ENCODE results near the gene SYNE2. TPM values are rescaled to one million over a fixed set of nuclear protein-coding genes. Genes with fewer than 3 reads are reported as not detected.

The SYNE2 gene
- total RNA-seq, 1 experiment from 2014 or later: 16.0 TPM

GRCh38 chr14:63986789-63987533, 134.2 kb downstream of the SYNE2 start:
- Histone ChIP-seq H3K36me3 (ENCODE audit: low read depth, low read length) (no peaks in the 10 kb centered on the region), H2AFZ (ENCODE audit: low read length) (no peak overlapping the region), H3K9ac (ENCODE audit: low read length) (no peak overlapping the region), H3K79me2 (ENCODE audit: low read length) (no peaks in the 10 kb centered on the region), H3K9me2 (replicated peaks; ENCODE audit: low read length) (no peaks in the 10 kb centered on the region), H3K27ac (ENCODE audit: low read length) (no peak overlapping the region), H3K4me3 (ENCODE audit: low read length) (no peak overlapping the region), H3K9me3 (ENCODE audit: low read length) (no peaks in the 10 kb centered on the region), H3F3A (ENCODE audit: low read length, unreplicated experiment) (no peaks in the 10 kb centered on the region), H3K4me2 (ENCODE audit: low read length) (no peak overlapping the region), H3K4me1 (ENCODE audit: insufficient read depth, low read length) (no peaks in the 10 kb centered on the region), H3K27me3 (ENCODE audit: low read length) (no peaks in the 10 kb centered on the region), H4K20me1 (ENCODE audit: low read length) (no peaks in the 10 kb centered on the region)
- intact Hi-C loops (cut with micrococcal nuclease): no loop called here
- ChIA-PET POLR2A (ENCODE audit: unreplicated experiment) (no interaction called here), CTCF (no interaction called here)
- ATAC-seq (peak; percentile 64), DNase-seq (peak; percentile 19)
- no peak for TF ChIP-seq EZH2phosphoT487 (IDR thresholded peaks at IDR 0.05; ENCODE audit: borderline replicate concordance, low read length)
- no peak for TF ChIP-seq EZH2 (IDR thresholded peaks at IDR 0.05; ENCODE audit: low read length, unreplicated experiment)
- TF ChIP-seq CTCF (conservative IDR thresholded peaks at IDR 0.05; ENCODE audit: low read depth, low read length): no peak
- no TSS peak for BruUV-seq (replicated peaks)

GRCh38 chr14:63988579-63988978, 135.8 kb downstream of the SYNE2 start:
- Histone ChIP-seq H2AFZ (ENCODE audit: low read length) (no peak overlapping the region), H3K9ac (ENCODE audit: low read length) (no peak overlapping the region), H3K4me3 (ENCODE audit: low read length) (no peak overlapping the region), H3K4me1 (ENCODE audit: insufficient read depth, low read length) (no peaks in the 10 kb centered on the region), H3K9me2 (replicated peaks; ENCODE audit: low read length) (no peaks in the 10 kb centered on the region), H3K27me3 (ENCODE audit: low read length) (no peaks in the 10 kb centered on the region), H3K4me2 (ENCODE audit: low read length) (no peak overlapping the region), H3K36me3 (ENCODE audit: low read depth, low read length) (no peaks in the 10 kb centered on the region), H4K20me1 (ENCODE audit: low read length) (no peaks in the 10 kb centered on the region), H3K9me3 (ENCODE audit: low read length) (no peaks in the 10 kb centered on the region), H3K27ac (ENCODE audit: low read length) (no peak overlapping the region), H3F3A (ENCODE audit: low read length, unreplicated experiment) (no peaks in the 10 kb centered on the region), H3K79me2 (ENCODE audit: low read length) (no peaks in the 10 kb centered on the region)
- TF ChIP-seq CTCF (conservative IDR thresholded peaks at IDR 0.05; ENCODE audit: low read depth, low read length): no peak
- TF ChIP-seq EZH2phosphoT487 (IDR thresholded peaks at IDR 0.05; ENCODE audit: borderline replicate concordance, low read length): no peak
- TF ChIP-seq EZH2 (IDR thresholded peaks at IDR 0.05; ENCODE audit: low read length, unreplicated experiment): no peak
- ATAC-seq (no peak), DNase-seq (no peak)
- BruUV-seq (replicated peaks): no TSS peak
- ChIA-PET POLR2A (ENCODE audit: unreplicated experiment) (no interaction called here), CTCF (interaction anchor here (0.6 kb wide), 1 partner anchor 48 kb away, joined by 5 read pairs; no protein-coding TSS in a partner anchor)
- intact Hi-C loops (cut with micrococcal nuclease): no loop called here

GRCh38 chr14:63991833-63992232, 139.0 kb downstream of the SYNE2 start:
- H3F3A ChIP-seq (ENCODE audit: low read length, unreplicated experiment): no peaks in the 10 kb centered on the region
- ATAC-seq: no peak
- TF ChIP-seq EZH2phosphoT487 (IDR thresholded peaks at IDR 0.05; ENCODE audit: borderline replicate concordance, low read length) (no peak), EZH2 (IDR thresholded peaks at IDR 0.05; ENCODE audit: low read length, unreplicated experiment) (no peak)
- POLR2A ChIA-PET (ENCODE audit: unreplicated experiment): no interaction called here
- no peak overlapping the region for H3K9ac ChIP-seq (ENCODE audit: low read length)
- no peaks in the 10 kb centered on the region for H3K36me3 ChIP-seq (ENCODE audit: low read depth, low read length)
- no peak overlapping the region for H3K27ac ChIP-seq (ENCODE audit: low read length)
- H3K27me3 ChIP-seq (ENCODE audit: low read length): no peaks in the 10 kb centered on the region
- no peak overlapping the region for H3K4me3 ChIP-seq (ENCODE audit: low read length)
- H2AFZ ChIP-seq (ENCODE audit: low read length): no peak overlapping the region
- H3K9me2 ChIP-seq (replicated peaks; ENCODE audit: low read length): no peaks in the 10 kb centered on the region
- CTCF ChIA-PET: interaction anchor here (0.6 kb wide), 1 partner anchor 1065 kb away, joined by 4 read pairs; no protein-coding TSS in a partner anchor
- H3K4me1 ChIP-seq (ENCODE audit: insufficient read depth, low read length): no peaks in the 10 kb centered on the region
- no TSS peak for BruUV-seq (replicated peaks)
- H3K4me2 ChIP-seq (ENCODE audit: low read length): no peak overlapping the region
- H4K20me1 ChIP-seq (ENCODE audit: low read length): no peaks in the 10 kb centered on the region
- DNase-seq: no peak
- intact Hi-C loops (cut with micrococcal nuclease): loop anchor here (5.0 kb wide), 2 partner anchors 140 to 350 kb away; partner anchors contain the start of genes SYNE2 and WDR89
- H3K79me2 ChIP-seq (ENCODE audit: low read length): no peaks in the 10 kb centered on the region
- no peaks in the 10 kb centered on the region for H3K9me3 ChIP-seq (ENCODE audit: low read length)

All from PC-3 (cell line).